ENCODE measurements around the gene MUCL3.
"Not testable (repeated sequence)": the region's sequence is repeated elsewhere in the genome, so short reads cannot be mapped to it uniquely, and the experiment has no call there.

Gene MUCL3

GRCh38 chr6:30940361-30940986, at the start of gene MUCL3:
Gene MUCL3, plus strand, starts transcription at chr6:30940973. Its CDS starts 27 bp downstream, at chr6:30941000.
- no peak for DNase-seq (ENCODE audit: low read depth in 1 of 2, low spot score in 1 of 2)

GRCh38 chr6:30891450-30891723, 49.4 kb upstream of the MUCL3 start:
- no peak for DNase-seq (ENCODE audit: low read depth in 1 of 2, low spot score in 1 of 2)

- DNase-seq (ENCODE audit: low read depth in 1 of 2, low spot score in 1 of 2) = no peak
These were observed 48.8 kb upstream of the MUCL3 start for GRCh38 chr6:30891816-30892538.

- no peak for DNase-seq (ENCODE audit: low read depth in 1 of 2, low spot score in 1 of 2)
These were observed 47.7 kb upstream of the MUCL3 start for GRCh38 chr6:30893001-30893591.

GRCh38 chr6:30893666-30894065, 47.1 kb upstream of the MUCL3 start:
- no peak for DNase-seq (ENCODE audit: low read depth in 1 of 2, low spot score in 1 of 2)

- DNase-seq (ENCODE audit: low read depth in 1 of 2, low spot score in 1 of 2) = no peak
These were observed 46.4 kb upstream of the MUCL3 start for GRCh38 chr6:30894381-30894780.

GRCh38 chr6:30894935-30895334, 45.8 kb upstream of the MUCL3 start:
- no peak for DNase-seq (ENCODE audit: low read depth in 1 of 2, low spot score in 1 of 2)

GRCh38 chr6:30895343-30895742, 45.4 kb upstream of the MUCL3 start:
- DNase-seq (ENCODE audit: low read depth in 1 of 2, low spot score in 1 of 2) = no peak

- no peak for DNase-seq (ENCODE audit: low read depth in 1 of 2, low spot score in 1 of 2)
These were observed 44.2 kb upstream of the MUCL3 start for GRCh38 chr6:30896541-30896940.

- no peak for DNase-seq (ENCODE audit: low read depth in 1 of 2, low spot score in 1 of 2)
These were observed 42.9 kb upstream of the MUCL3 start for GRCh38 chr6:30897882-30898281.

- no peak for DNase-seq (ENCODE audit: low read depth in 1 of 2, low spot score in 1 of 2)
These were observed 41.9 kb upstream of the MUCL3 start for GRCh38 chr6:30898750-30899360.

GRCh38 chr6:30900863-30901417, 39.8 kb upstream of the MUCL3 start:
- no peak for DNase-seq (ENCODE audit: low read depth in 1 of 2, low spot score in 1 of 2)

- DNase-seq (ENCODE audit: low read depth in 1 of 2, low spot score in 1 of 2) = no peak
These were observed 39.3 kb upstream of the MUCL3 start for GRCh38 chr6:30901436-30901835.

- not testable (repeated sequence) for DNase-seq (ENCODE audit: low read depth in 1 of 2, low spot score in 1 of 2)
These were observed 38.6 kb upstream of the MUCL3 start for GRCh38 chr6:30902196-30902595.

GRCh38 chr6:30902709-30903108, 38.1 kb upstream of the MUCL3 start:
- no peak for DNase-seq (ENCODE audit: low read depth in 1 of 2, low spot score in 1 of 2)

- DNase-seq (ENCODE audit: low read depth in 1 of 2, low spot score in 1 of 2) = no peak
These were observed 37.5 kb upstream of the MUCL3 start for GRCh38 chr6:30903236-30903635.

- DNase-seq (ENCODE audit: low read depth in 1 of 2, low spot score in 1 of 2) = not testable (repeated sequence)
These were observed 33.4 kb upstream of the MUCL3 start for GRCh38 chr6:30907290-30907757.

- DNase-seq (ENCODE audit: low read depth in 1 of 2, low spot score in 1 of 2) = peak; percentile 86
These were observed 32.8 kb upstream of the MUCL3 start, which contains the start of gene GTF2H4 for GRCh38 chr6:30907758-30908591. Gene GTF2H4, plus strand, starts transcription at chr6:30908207.

- no peak for DNase-seq (ENCODE audit: low read depth in 1 of 2, low spot score in 1 of 2)
These were observed 32.1 kb upstream of the MUCL3 start for GRCh38 chr6:30908700-30909099.

GRCh38 chr6:30910473-30910872, 30.3 kb upstream of the MUCL3 start:
- not testable (repeated sequence) for DNase-seq (ENCODE audit: low read depth in 1 of 2, low spot score in 1 of 2)

All from stimulated activated CD4-positive, alpha-beta T cell treated with anti-CD3 and anti-CD28 coated beads, Interleukin-15, amount 100 ng/mL, for 1 hour (primary cell).